Astrocyte (in vitro differentiated cells and primary cell): ENCODE results near the gene TRAF3IP3. TPM values are rescaled to one million over a fixed set of nuclear protein-coding genes. Genes with fewer than 3 reads are reported as not detected.

ENCODE experiments used
- DNase-seq: peaks from one replicate; pipeline ENCODE4 v3.0.0-alpha.2; 2010; ENCODE audit warnings: low read depth
- FAIRE-seq: peaks from 2 replicates; lab custom pipeline; 2011; peaks lifted over from hg19 to GRCh38; lab: Jason Lieb, UNC
- H2AFZ ChIP-seq: 2 replicates; pipeline ENCODE4 v1.6.0; 2012; ENCODE audit warnings: low read depth, low read length, inconsistent platforms
- H3K27ac ChIP-seq: 2 replicates; pipeline ENCODE4 v1.5.1; 2011; ENCODE audit warnings: low read depth, low read length, inconsistent platforms
- H3K27me3 ChIP-seq: 2 replicates; pipeline ENCODE4 v1.6.0; 2011; ENCODE audit warnings: low read length, inconsistent platforms; ENCODE audit not compliant: insufficient read depth
- H3K36me3 ChIP-seq: 2 replicates; pipeline ENCODE4 v1.5.1; 2011; ENCODE audit warnings: low read length, inconsistent platforms; ENCODE audit not compliant: insufficient read depth
- H3K4me1 ChIP-seq: 2 replicates; pipeline ENCODE4 v1.5.1; 2011; ENCODE audit warnings: low read length, inconsistent platforms; ENCODE audit not compliant: insufficient read depth
- H3K4me2 ChIP-seq: 2 replicates; pipeline ENCODE4 v1.6.0; 2012; ENCODE audit warnings: low read length, inconsistent platforms
- H3K4me3 ChIP-seq: 2 replicates; pipeline ENCODE4 v1.5.1; 2011; ENCODE audit warnings: low read depth, mild to moderate bottlenecking, low read length, inconsistent platforms; ENCODE audit not compliant: insufficient read depth
- H3K79me2 ChIP-seq: 2 replicates; pipeline ENCODE4 v1.6.0; 2012; ENCODE audit warnings: mild to moderate bottlenecking, low read length, inconsistent platforms; ENCODE audit not compliant: insufficient read depth
- H3K9ac ChIP-seq: 2 replicates; pipeline ENCODE4 v1.6.0; 2012; ENCODE audit warnings: mild to moderate bottlenecking, low read length, inconsistent platforms
- H3K9me3 ChIP-seq: 2 replicates; pipeline ENCODE4 v1.5.1; 2012; ENCODE audit warnings: low read depth, mild to moderate bottlenecking, low read length, inconsistent platforms; ENCODE audit not compliant: insufficient read depth
- H4K20me1 ChIP-seq: 2 replicates; pipeline ENCODE4 v1.6.0; 2012; ENCODE audit warnings: low read length, inconsistent platforms; ENCODE audit not compliant: insufficient read depth
- H3K27ac Mint-ChIP-seq: one replicate; pipeline ENCODE4 v1.8.0; 2021; ENCODE audit warnings: mild to moderate bottlenecking, mixed read lengths; ENCODE audit not compliant: unreplicated experiment
- H3K27me3 Mint-ChIP-seq: one replicate; pipeline ENCODE4 v1.8.0; 2021; ENCODE audit warnings: low read depth, mixed read lengths; ENCODE audit not compliant: unreplicated experiment
- H3K36me3 Mint-ChIP-seq: one replicate; pipeline ENCODE4 v1.8.0; 2021; ENCODE audit warnings: low read depth, mixed read lengths; ENCODE audit not compliant: unreplicated experiment
- H3K4me1 Mint-ChIP-seq: one replicate; pipeline ENCODE4 v1.8.0; 2021; ENCODE audit warnings: low read depth, mixed read lengths; ENCODE audit not compliant: unreplicated experiment
- H3K4me3 Mint-ChIP-seq: one replicate; pipeline ENCODE4 v1.8.0; 2021; ENCODE audit warnings: mild to moderate bottlenecking, moderate library complexity, mixed read lengths; ENCODE audit not compliant: unreplicated experiment
- H3K9me3 Mint-ChIP-seq: one replicate; pipeline ENCODE4 v1.8.0; 2021; ENCODE audit warnings: mild to moderate bottlenecking, mixed read lengths; ENCODE audit not compliant: unreplicated experiment
- CTCF ChIP-seq: IDR thresholded peaks from 2 replicates; pipeline ENCODE4 v1.5.1; 2011; ENCODE audit warnings: low read depth, mild to moderate bottlenecking, inconsistent platforms, low read length, moderate library complexity; ENCODE audit not compliant: insufficient read depth
- EZH2 ChIP-seq: IDR thresholded peaks from 2 replicates; pipeline ENCODE4 v1.6.1; 2012; ENCODE audit warnings: mild to moderate bottlenecking, low read length, inconsistent platforms; ENCODE audit not compliant: insufficient read depth
- total RNA-seq: library from RNA; stranded (reverse); gene quantifications from 2 replicates; pipeline ENCODE4 v1.2.1, GENCODE V29; 2021

Gene TRAF3IP3
- total RNA-seq, 1 donor from 2014 or later, result not detected

DNA sequence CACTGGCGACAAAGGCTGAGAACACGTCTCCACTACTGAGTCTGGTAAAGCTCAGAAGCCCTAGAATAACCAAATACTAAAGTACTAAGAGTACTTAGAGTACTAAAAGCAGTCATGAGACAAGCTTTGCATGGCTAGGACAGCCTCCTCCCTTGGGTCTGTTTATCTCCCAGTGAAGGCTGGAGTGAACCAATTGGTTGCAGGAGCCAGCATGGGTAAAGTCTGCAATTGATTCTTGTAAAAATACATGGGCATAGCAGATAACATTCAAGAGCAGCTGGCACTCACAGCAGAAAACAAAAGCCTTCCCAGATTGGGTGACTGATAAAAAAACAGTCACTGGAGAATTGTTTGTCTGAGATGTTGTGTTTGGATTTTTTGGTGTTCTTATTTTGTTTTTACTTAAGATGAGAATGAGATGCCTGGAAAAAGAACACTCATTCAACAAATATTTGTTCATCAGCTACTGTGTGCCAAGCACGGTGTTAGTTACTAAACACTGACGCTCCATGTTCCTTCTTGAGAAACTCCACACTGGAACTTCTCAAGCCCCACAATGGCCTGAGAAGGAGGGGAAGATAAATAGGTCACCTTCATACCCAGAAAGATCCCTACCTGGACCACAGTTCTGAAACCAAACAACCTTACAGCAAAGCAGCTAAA is 46.4 kb downstream of the TRAF3IP3 start:
- Histone ChIP-seq H3K27me3 (no peaks in the 10 kb centered on the region), H3K9me3 (no peaks in the 10 kb centered on the region), H3K27ac (no peak overlapping the region), H3K9ac (no peak overlapping the region), H3K4me1 (peaks cover 12% of the 10 kb centered on the region), H4K20me1 (no peaks in the 10 kb centered on the region), H3K4me3 (no peak overlapping the region), H3K36me3 (no peaks in the 10 kb centered on the region), H2AFZ (no peak overlapping the region), H3K4me2 (no peak overlapping the region), H3K79me2 (no peaks in the 10 kb centered on the region)
- H3K27me3 Mint-ChIP-seq, result no peaks in the 10 kb centered on the region
- H3K4me3 Mint-ChIP-seq, result no peak overlapping the region
- peaks cover 22% of the 10 kb centered on the region for H3K4me1 Mint-ChIP-seq
- H3K36me3 Mint-ChIP-seq, result peaks cover 11% of the 10 kb centered on the region
- TF ChIP-seq EZH2 (no peak), CTCF (no peak)
- H3K9me3 Mint-ChIP-seq, result peaks cover 2% of the 10 kb centered on the region
- no peak for DNase-seq
- no peak for FAIRE-seq
- H3K27ac Mint-ChIP-seq, result no peak overlapping the region

- no peak for FAIRE-seq
- H2AFZ ChIP-seq, result no peak overlapping the region
- no peaks in the 10 kb centered on the region for H3K27me3 Mint-ChIP-seq
Observed at GRCh38 chr1:209802780-209803152, 46.9 kb downstream of the TRAF3IP3 start.

More at GRCh38 chr1:209802780-209803152, 46.9 kb downstream of the TRAF3IP3 start:
- H3K27ac ChIP-seq, result no peak overlapping the region
- no peaks in the 10 kb centered on the region for H3K9me3 ChIP-seq
- Mint-ChIP-seq H3K27ac (no peak overlapping the region), H3K4me1 (peaks cover 28% of the 10 kb centered on the region), H3K9me3 (peaks cover 2% of the 10 kb centered on the region), H3K4me3 (no peak overlapping the region), H3K36me3 (peaks cover 9% of the 10 kb centered on the region)
- DNase-seq, result no peak
- H4K20me1 ChIP-seq, result no peaks in the 10 kb centered on the region
- H3K36me3 ChIP-seq, result no peaks in the 10 kb centered on the region
- no peak overlapping the region for H3K4me3 ChIP-seq
- H3K4me1 ChIP-seq, result peaks cover 17% of the 10 kb centered on the region
- H3K9ac ChIP-seq, result no peak overlapping the region
- no peak for TF ChIP-seq EZH2
- TF ChIP-seq CTCF, result no peak
- H3K27me3 ChIP-seq, result no peaks in the 10 kb centered on the region
- H3K79me2 ChIP-seq, result no peaks in the 10 kb centered on the region
- no peak overlapping the region for H3K4me2 ChIP-seq
